Measurements from ENCODE around the gene KNDC1.

Gene KNDC1

DNA sequence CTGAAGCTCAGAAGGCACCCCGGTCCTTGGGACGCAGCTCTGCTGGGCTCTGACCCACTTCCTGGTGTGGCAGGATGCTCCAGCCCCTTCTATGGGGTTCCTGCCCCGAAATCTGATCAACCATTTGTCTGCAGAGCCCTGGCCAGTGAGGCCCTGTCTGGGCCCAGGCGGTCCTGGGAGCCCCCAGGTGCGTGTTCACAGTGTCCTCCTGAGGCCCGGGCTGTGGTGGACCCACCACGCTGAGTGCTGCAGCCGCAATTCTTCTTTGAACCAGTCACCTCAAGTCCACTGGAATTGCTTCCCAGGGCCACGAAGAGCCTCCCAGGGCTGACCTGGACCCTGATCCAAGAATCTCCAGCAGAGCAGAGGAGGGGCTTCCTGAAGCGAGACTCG is 19.1 kb downstream of the KNDC1 start:
- H3K4me1 Mint-ChIP-seq, result peaks cover 19% of the 10 kb centered on the region
- no peak overlapping the region for H3K27ac Mint-ChIP-seq
- H3K9me3 Mint-ChIP-seq, result peaks cover 18% of the 10 kb centered on the region
- ATAC-seq (ENCODE audit: low read depth), result no peak
- no peaks in the 10 kb centered on the region for H3K36me3 Mint-ChIP-seq
- peaks cover 17% of the 10 kb centered on the region for H3K27me3 Mint-ChIP-seq
- no peak for DNase-seq (ENCODE audit: low spot score in 2 of 2)
- H3K4me3 Mint-ChIP-seq, result no peak overlapping the region

GRCh38 chr10:133179651-133180050 is 19.6 kb downstream of the KNDC1 start:
- Mint-ChIP-seq H3K27me3 (peaks cover 16% of the 10 kb centered on the region), H3K36me3 (no peaks in the 10 kb centered on the region), H3K4me3 (no peak overlapping the region), H3K27ac (no peak overlapping the region), H3K9me3 (peaks cover 15% of the 10 kb centered on the region), H3K4me1 (peaks cover 23% of the 10 kb centered on the region)
- ATAC-seq (ENCODE audit: low read depth) (no peak), DNase-seq (ENCODE audit: low spot score in 2 of 2) (no peak)

GRCh38 chr10:133180192-133180964 is 20.4 kb downstream of the KNDC1 start:
- peaks cover 11% of the 10 kb centered on the region for H3K27me3 Mint-ChIP-seq
- no peak overlapping the region for H3K27ac Mint-ChIP-seq

GRCh38 chr10:133180965-133181639 is 21.1 kb downstream of the KNDC1 start:
- no peak overlapping the region for H3K4me3 Mint-ChIP-seq
- DNase-seq (ENCODE audit: low spot score in 2 of 2) (no peak), ATAC-seq (ENCODE audit: low read depth) (no peak)
- H3K4me1 Mint-ChIP-seq, result peaks cover 15% of the 10 kb centered on the region
- no peaks in the 10 kb centered on the region for H3K36me3 Mint-ChIP-seq
- H3K27me3 Mint-ChIP-seq, result peaks cover 7% of the 10 kb centered on the region
- peaks cover 9% of the 10 kb centered on the region for H3K9me3 Mint-ChIP-seq
- H3K27ac Mint-ChIP-seq, result no peak overlapping the region

More at GRCh38 chr10:133180192-133180964, 20.4 kb downstream of the KNDC1 start:
- Mint-ChIP-seq H3K4me1 (peaks cover 22% of the 10 kb centered on the region), H3K9me3 (peaks cover 12% of the 10 kb centered on the region), H3K36me3 (no peaks in the 10 kb centered on the region), H3K4me3 (no peak overlapping the region)
- ATAC-seq (ENCODE audit: low read depth) (no peak), DNase-seq (ENCODE audit: low spot score in 2 of 2) (no peak)

GRCh38 chr10:133182190-133182589 is 22.2 kb downstream of the KNDC1 start:
- H3K4me1 Mint-ChIP-seq, result peaks cover 12% of the 10 kb centered on the region

GRCh38 chr10:133182791-133183645 is 23.0 kb downstream of the KNDC1 start:
- Mint-ChIP-seq H3K27ac (no peak overlapping the region), H3K4me3 (no peak overlapping the region), H3K36me3 (no peaks in the 10 kb centered on the region), H3K9me3 (no peaks in the 10 kb centered on the region), H3K27me3 (peaks cover 7% of the 10 kb centered on the region), H3K4me1 (peaks cover 4% of the 10 kb centered on the region)
- no peak for ATAC-seq (ENCODE audit: low read depth)
- no peak for DNase-seq (ENCODE audit: low spot score in 2 of 2)

More at GRCh38 chr10:133182190-133182589, 22.2 kb downstream of the KNDC1 start:
- Mint-ChIP-seq H3K27me3 (peaks cover 7% of the 10 kb centered on the region), H3K9me3 (peaks cover 7% of the 10 kb centered on the region), H3K4me3 (no peak overlapping the region), H3K36me3 (no peaks in the 10 kb centered on the region), H3K27ac (no peak overlapping the region)
- no peak for ATAC-seq (ENCODE audit: low read depth)
- no peak for DNase-seq (ENCODE audit: low spot score in 2 of 2)

DNA sequence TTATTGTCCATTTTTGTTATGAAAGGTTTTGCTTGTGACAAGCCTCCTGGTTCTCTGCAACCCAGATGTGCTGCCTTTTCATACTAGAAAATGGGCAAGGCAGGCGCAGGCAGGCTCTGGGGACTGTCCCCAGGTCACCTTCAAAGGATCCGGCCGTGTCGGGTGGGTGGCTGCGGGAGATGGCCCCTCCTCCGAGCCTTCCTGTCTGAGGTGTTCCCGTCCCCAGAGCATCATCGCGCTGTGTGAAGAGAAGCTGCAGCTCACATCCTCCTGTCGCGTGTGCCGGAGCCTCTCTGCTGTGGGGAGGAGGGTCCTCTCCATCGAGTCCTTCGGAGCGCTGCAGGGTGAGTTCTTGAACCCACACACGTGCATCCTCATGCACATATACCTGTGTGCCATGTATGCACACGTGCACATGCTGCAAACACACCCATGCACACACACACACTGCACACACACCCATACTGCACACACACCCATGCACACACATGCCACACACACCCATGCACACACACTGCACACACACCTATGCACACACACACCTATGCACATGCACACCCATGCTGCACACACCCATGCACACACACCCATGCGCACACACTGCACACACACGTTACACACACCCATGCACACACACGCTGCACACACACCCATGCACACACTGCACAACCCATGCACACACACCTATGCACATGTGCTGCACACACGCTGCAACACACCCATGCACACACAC is 23.8 kb downstream of the KNDC1 start:
- Mint-ChIP-seq H3K4me3 (no peak overlapping the region), H3K27me3 (peaks cover 7% of the 10 kb centered on the region), H3K4me1 (peaks cover 4% of the 10 kb centered on the region), H3K9me3 (no peaks in the 10 kb centered on the region), H3K36me3 (no peaks in the 10 kb centered on the region), H3K27ac (no peak overlapping the region)
- no peak for ATAC-seq (ENCODE audit: low read depth)
- no peak for DNase-seq (ENCODE audit: low spot score in 2 of 2)

- ATAC-seq (ENCODE audit: low read depth), result no peak
- Mint-ChIP-seq H3K9me3 (no peaks in the 10 kb centered on the region), H3K4me1 (peaks cover 4% of the 10 kb centered on the region), H3K36me3 (no peaks in the 10 kb centered on the region), H3K27ac (no peak overlapping the region), H3K27me3 (peaks cover 7% of the 10 kb centered on the region), H3K4me3 (no peak overlapping the region)
- DNase-seq (ENCODE audit: low spot score in 2 of 2), result no peak
Observed at GRCh38 chr10:133184591-133185244, 24.7 kb downstream of the KNDC1 start.

DNA sequence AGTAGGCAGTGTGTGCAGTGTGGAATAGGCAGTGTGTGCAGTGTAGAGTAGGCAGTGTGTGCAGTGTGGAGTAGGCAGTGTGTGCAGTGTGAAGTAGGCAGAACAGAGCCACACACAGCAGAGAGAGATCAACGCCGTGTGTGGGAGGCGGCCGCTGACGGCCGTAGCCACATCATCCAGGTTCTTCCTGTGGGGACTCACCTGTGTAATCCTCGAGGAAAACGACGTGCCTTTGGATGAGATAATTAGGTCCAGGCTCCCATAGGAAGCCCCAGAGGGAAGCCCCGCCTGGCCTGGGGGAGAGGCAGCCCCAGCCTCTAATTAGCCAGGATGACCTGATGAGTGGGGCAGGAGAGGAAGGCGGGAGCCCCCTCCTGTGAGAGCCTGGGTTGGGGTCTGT is 25.4 kb downstream of the KNDC1 start:
- no peak overlapping the region for H3K27ac Mint-ChIP-seq

GRCh38 chr10:133185916-133186315 is 25.9 kb downstream of the KNDC1 start:
- no peaks in the 10 kb centered on the region for H3K9me3 Mint-ChIP-seq
- DNase-seq (ENCODE audit: low spot score in 2 of 2), result no peak
- no peak overlapping the region for H3K27ac Mint-ChIP-seq
- no peak overlapping the region for H3K4me3 Mint-ChIP-seq
- no peak for ATAC-seq (ENCODE audit: low read depth)
- no peaks in the 10 kb centered on the region for H3K36me3 Mint-ChIP-seq
- peaks cover 4% of the 10 kb centered on the region for H3K4me1 Mint-ChIP-seq
- H3K27me3 Mint-ChIP-seq, result peaks cover 6% of the 10 kb centered on the region

More for the DNA sequence above, 25.4 kb downstream of the KNDC1 start:
- Mint-ChIP-seq H3K9me3 (no peaks in the 10 kb centered on the region), H3K4me3 (no peak overlapping the region), H3K36me3 (no peaks in the 10 kb centered on the region), H3K27me3 (peaks cover 7% of the 10 kb centered on the region), H3K4me1 (peaks cover 4% of the 10 kb centered on the region)
- DNase-seq (ENCODE audit: low spot score in 2 of 2) (no peak), ATAC-seq (ENCODE audit: low read depth) (no peak)

DNA sequence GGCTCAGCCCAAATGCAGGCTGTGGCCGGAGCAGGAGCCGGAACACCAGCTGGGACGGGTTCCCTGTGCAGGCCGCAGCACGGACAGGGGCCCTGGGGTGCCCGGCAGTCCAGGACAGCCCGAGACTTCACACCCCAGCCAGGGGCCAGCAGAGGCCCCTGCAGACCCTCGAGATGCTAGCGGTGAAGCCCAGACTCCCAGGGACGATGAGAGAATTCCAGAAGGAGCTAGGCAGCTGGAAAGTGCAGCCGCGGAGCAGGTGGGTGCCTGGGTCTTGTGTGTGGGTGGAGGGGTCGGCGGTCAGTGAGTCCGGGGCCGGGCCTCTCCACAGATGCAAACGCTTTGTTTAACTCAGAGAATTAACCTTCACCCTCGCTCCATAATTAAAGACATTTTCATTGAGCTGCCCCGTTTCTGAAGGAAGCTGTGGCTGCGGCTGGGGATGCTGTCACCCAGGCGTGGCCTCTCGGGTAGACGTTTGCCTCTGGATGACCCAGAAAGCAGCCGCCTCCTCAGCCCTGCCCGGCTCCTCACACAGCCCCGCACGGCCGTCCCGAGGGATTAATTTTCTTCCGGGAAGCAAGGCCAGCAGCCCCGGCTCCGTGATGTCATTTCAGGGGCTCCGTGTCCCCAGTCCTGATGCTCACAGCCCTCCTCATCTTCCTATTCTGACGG is 26.5 kb downstream of the KNDC1 start:
- Mint-ChIP-seq H3K4me1 (peaks cover 4% of the 10 kb centered on the region), H3K27me3 (peaks cover 4% of the 10 kb centered on the region), H3K36me3 (no peaks in the 10 kb centered on the region), H3K27ac (no peak overlapping the region), H3K9me3 (no peaks in the 10 kb centered on the region), H3K4me3 (no peak overlapping the region)
- ATAC-seq (ENCODE audit: low read depth) (no peak), DNase-seq (ENCODE audit: low spot score in 2 of 2) (no peak)

GRCh38 chr10:133187091-133187905 is 27.3 kb downstream of the KNDC1 start:
- no peak overlapping the region for H3K27ac Mint-ChIP-seq
- H3K27me3 Mint-ChIP-seq, result peaks cover 4% of the 10 kb centered on the region
- H3K4me1 Mint-ChIP-seq, result peaks cover 4% of the 10 kb centered on the region
- peaks cover 3% of the 10 kb centered on the region for H3K9me3 Mint-ChIP-seq
- H3K4me3 Mint-ChIP-seq, result no peak overlapping the region
- ATAC-seq (ENCODE audit: low read depth) (no peak), DNase-seq (ENCODE audit: low spot score in 2 of 2) (no peak)
- H3K36me3 Mint-ChIP-seq, result no peaks in the 10 kb centered on the region

Data from memory B cell (primary cell).